Neural cell (in vitro differentiated cells): ENCODE data around the gene KREMEN1. TPM values are rescaled to one million over a fixed set of nuclear protein-coding genes. Genes with fewer than 3 reads are reported as not detected.

Experiments used
- H2AFZ ChIP-seq: fragments of 200-600, 300-800 bp; sonication (generic), shearing (Covaris generic); 2 replicates; pipeline ENCODE4 v1.6.0; 2014; ENCODE audit warnings: low read depth, mild to moderate bottlenecking, antibody characterized with exemption, low read length, moderate library complexity
- H3F3A ChIP-seq: fragments of 200-600 bp; shearing (Covaris generic); 2 replicates; pipeline ENCODE4 v1.6.1; 2016; ENCODE audit warnings: mild to moderate bottlenecking, moderate library complexity, mixed read lengths, antibody characterized with exemption, low read length; ENCODE audit not compliant: insufficient read depth, poor library complexity, severe bottlenecking
- H3K27ac ChIP-seq: fragments of 200-600, 300-800 bp; sonication (generic), shearing (Covaris generic); 2 replicates; pipeline ENCODE4 v1.5.1; 2014; ENCODE audit warnings: mild to moderate bottlenecking, low read length, moderate library complexity
- H3K27me3 ChIP-seq: fragments of 300-800, 200-600 bp; sonication (generic), shearing (Covaris generic); 2 replicates; pipeline ENCODE4 v1.6.0; 2014; ENCODE audit warnings: mild to moderate bottlenecking, low read depth, low read length, moderate library complexity; ENCODE audit not compliant: insufficient read depth
- H3K36me3 ChIP-seq: fragments of 300-800, 200-600 bp; sonication (generic), shearing (Covaris generic); 2 replicates; pipeline ENCODE4 v1.5.1; 2014; ENCODE audit warnings: mild to moderate bottlenecking, antibody characterized with exemption, low read length, moderate library complexity; ENCODE audit not compliant: insufficient read depth
- H3K4me2 ChIP-seq: fragments of 300-800, 200-600 bp; sonication (generic), shearing (Covaris generic); 2 replicates; pipeline ENCODE4 v1.6.0; 2014; ENCODE audit warnings: mild to moderate bottlenecking, low read length
- H3K4me3 ChIP-seq: fragments of 300-800, 200-600 bp; sonication (generic), shearing (Covaris generic); 2 replicates; pipeline ENCODE4 v1.5.1; 2014; ENCODE audit warnings: mild to moderate bottlenecking, low read length, moderate library complexity
- H3K79me2 ChIP-seq: fragments of 200-600 bp; shearing (Covaris generic); replicated peaks from 2 replicates; pipeline ENCODE4 v1.6.0; 2014; ENCODE audit warnings: mild to moderate bottlenecking, low read length, moderate library complexity; ENCODE audit not compliant: insufficient read depth
- H3K9ac ChIP-seq: fragments of 300-800, 200-600 bp; sonication (generic), shearing (Covaris generic); 2 replicates; pipeline ENCODE4 v1.6.1; 2016; ENCODE audit warnings: mild to moderate bottlenecking, low read length, mixed read lengths
- H3K9me2 ChIP-seq: fragments of 200-600 bp; shearing (Covaris generic); 2 replicates; pipeline ENCODE4 v1.6.1; 2016; ENCODE audit warnings: mild to moderate bottlenecking, low read length, mixed read lengths; ENCODE audit not compliant: insufficient read depth
- H3K9me3 ChIP-seq: fragments of 200-600, 300-800 bp; sonication (generic), shearing (Covaris generic); 2 replicates; pipeline ENCODE4 v1.6.1; 2016; ENCODE audit warnings: mild to moderate bottlenecking, mixed run types, low read length, moderate library complexity, mixed read lengths
- H4K20me1 ChIP-seq: fragments of 200-600 bp; shearing (Covaris generic); 2 replicates; pipeline ENCODE4 v1.6.1; 2016; ENCODE audit warnings: mild to moderate bottlenecking, mixed run types; ENCODE audit not compliant: insufficient read depth
- EP300 ChIP-seq: fragments of 450-650 bp; conservative IDR thresholded peaks from 2 replicates; pipeline ENCODE4 v1.6.1; 2014; ENCODE audit warnings: antibody characterized with exemption, mild to moderate bottlenecking, moderate library complexity; ENCODE audit not compliant: poor library complexity, severe bottlenecking
- EZH2 ChIP-seq: fragments of 200-600, 300-800 bp; shearing (Covaris generic), sonication (generic); IDR thresholded peaks from 2 replicates; pipeline ENCODE4 v1.6.1; 2014; ENCODE audit warnings: antibody characterized with exemption, low read length, borderline replicate concordance, mild to moderate bottlenecking; ENCODE audit not compliant: insufficient read depth, poor library complexity, severe bottlenecking
- MXI1 ChIP-seq: fragments of 450-650 bp; conservative IDR thresholded peaks from 2 replicates; pipeline ENCODE4 v1.6.1; 2014; ENCODE audit warnings: antibody characterized with exemption, mild to moderate bottlenecking; ENCODE audit not compliant: poor library complexity, severe bottlenecking
- POLR2AphosphoS5 ChIP-seq: IDR thresholded peaks from 2 replicates; pipeline ENCODE4 v1.6.1; 2012
- RAD21 ChIP-seq: fragments of 450-650 bp; conservative IDR thresholded peaks from 2 replicates; pipeline ENCODE4 v1.6.1; 2014; ENCODE audit warnings: antibody characterized with exemption, mild to moderate bottlenecking, moderate library complexity
- REST ChIP-seq: IDR thresholded peaks from 2 replicates; pipeline ENCODE4 v1.6.1; 2012; ENCODE audit warnings: borderline replicate concordance
- SMC3 ChIP-seq: fragments of 450-650 bp; conservative IDR thresholded peaks from 2 replicates; pipeline ENCODE4 v1.6.1; 2014; ENCODE audit warnings: antibody characterized with exemption, mild to moderate bottlenecking, moderate library complexity; ENCODE audit not compliant: poor library complexity
- TAF1 ChIP-seq: IDR thresholded peaks from 2 replicates; pipeline ENCODE4 v1.6.1; 2012; ENCODE audit warnings: low read depth
- polyA plus RNA-seq: library from polyadenylated mRNA; depleted of rRNA; stranded (reverse); fragments of >200 nt; gene quantifications from 2 replicates; pipeline ENCODE4 v1.2.3, GENCODE V29; 2014
- TF ChIP-seq, protein P1 (sequence below): fragments of 450-650 bp; IDR thresholded peaks from 2 replicates; pipeline ENCODE4 v1.5.1; 2014; ENCODE audit warnings: antibody characterized with exemption, mild to moderate bottlenecking, moderate library complexity; ENCODE audit not compliant: poor library complexity, severe bottlenecking

Gene KREMEN1
- polyA plus RNA-seq, 1 donor from 2014 or later, result 3.3 TPM

DNA sequence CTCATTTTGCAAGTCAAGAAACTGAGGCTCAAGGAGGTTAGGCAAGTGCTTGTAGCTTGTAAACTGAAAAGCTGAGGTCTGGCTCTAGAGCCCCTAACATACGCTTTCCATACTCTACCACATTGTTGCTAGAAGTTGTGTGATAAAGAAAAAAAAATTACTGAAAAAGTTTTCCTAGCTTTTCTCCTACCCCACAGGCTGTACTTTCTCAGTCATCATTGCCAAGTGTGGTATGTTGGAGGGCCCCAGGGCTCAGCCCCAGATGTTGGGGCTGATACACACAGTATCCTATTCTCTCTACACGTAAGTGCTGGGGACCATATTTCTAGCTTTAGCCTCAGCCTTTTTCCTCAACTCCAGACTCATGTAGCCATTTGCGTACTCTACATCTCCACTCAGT lies 16.0 kb downstream of the KREMEN1 start:
- Histone ChIP-seq H3K9me3 (no peaks in the 10 kb centered on the region), H3K9me2 (no peaks in the 10 kb centered on the region), H3K27ac (no peak overlapping the region), H3K4me2 (no peak overlapping the region), H3F3A (no peaks in the 10 kb centered on the region), H3K9ac (no peak overlapping the region), H4K20me1 (no peaks in the 10 kb centered on the region), H3K27me3 (no peaks in the 10 kb centered on the region), H3K4me3 (no peak overlapping the region), H3K79me2 (no peaks in the 10 kb centered on the region), H3K36me3 (no peaks in the 10 kb centered on the region), H2AFZ (no peak overlapping the region)
- no peak for TF ChIP-seq EP300
- TF ChIP-seq, protein P1, sequence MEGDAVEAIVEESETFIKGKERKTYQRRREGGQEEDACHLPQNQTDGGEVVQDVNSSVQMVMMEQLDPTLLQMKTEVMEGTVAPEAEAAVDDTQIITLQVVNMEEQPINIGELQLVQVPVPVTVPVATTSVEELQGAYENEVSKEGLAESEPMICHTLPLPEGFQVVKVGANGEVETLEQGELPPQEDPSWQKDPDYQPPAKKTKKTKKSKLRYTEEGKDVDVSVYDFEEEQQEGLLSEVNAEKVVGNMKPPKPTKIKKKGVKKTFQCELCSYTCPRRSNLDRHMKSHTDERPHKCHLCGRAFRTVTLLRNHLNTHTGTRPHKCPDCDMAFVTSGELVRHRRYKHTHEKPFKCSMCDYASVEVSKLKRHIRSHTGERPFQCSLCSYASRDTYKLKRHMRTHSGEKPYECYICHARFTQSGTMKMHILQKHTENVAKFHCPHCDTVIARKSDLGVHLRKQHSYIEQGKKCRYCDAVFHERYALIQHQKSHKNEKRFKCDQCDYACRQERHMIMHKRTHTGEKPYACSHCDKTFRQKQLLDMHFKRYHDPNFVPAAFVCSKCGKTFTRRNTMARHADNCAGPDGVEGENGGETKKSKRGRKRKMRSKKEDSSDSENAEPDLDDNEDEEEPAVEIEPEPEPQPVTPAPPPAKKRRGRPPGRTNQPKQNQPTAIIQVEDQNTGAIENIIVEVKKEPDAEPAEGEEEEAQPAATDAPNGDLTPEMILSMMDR, result no peak
- no peak for TF ChIP-seq POLR2AphosphoS5
- no peak for TF ChIP-seq REST
- no peak for TF ChIP-seq RAD21
- no peak for TF ChIP-seq MXI1
- TF ChIP-seq SMC3, result no peak
- no peak for TF ChIP-seq TAF1
- no peak for TF ChIP-seq EZH2

DNA sequence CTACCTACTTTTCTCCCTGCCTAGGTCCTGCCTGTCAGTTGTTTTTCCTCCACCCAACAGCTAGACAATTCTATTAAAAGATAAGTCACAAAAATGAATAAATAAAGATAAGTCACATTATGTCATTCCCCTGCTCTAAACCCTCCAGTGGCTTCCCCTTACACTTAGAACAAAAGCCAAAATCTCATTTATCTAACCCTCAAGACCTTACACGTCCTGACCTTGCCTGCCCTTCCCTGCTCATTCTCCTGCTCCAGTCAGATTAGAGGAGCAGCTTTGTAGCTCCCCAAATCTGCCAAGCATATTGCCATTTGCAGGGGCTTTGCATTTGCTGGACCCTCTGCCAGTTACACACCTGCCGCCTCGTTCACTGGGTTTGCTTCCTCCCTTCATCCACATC lies 16.7 kb downstream of the KREMEN1 start:
- Histone ChIP-seq H3K27me3 (no peaks in the 10 kb centered on the region), H4K20me1 (no peaks in the 10 kb centered on the region), H3K27ac (no peak overlapping the region), H2AFZ (no peak overlapping the region), H3K36me3 (no peaks in the 10 kb centered on the region), H3F3A (no peaks in the 10 kb centered on the region), H3K4me2 (no peak overlapping the region), H3K9me3 (no peaks in the 10 kb centered on the region), H3K79me2 (no peaks in the 10 kb centered on the region), H3K9me2 (no peaks in the 10 kb centered on the region), H3K9ac (no peak overlapping the region), H3K4me3 (no peak overlapping the region)
- TF ChIP-seq POLR2AphosphoS5 (no peak), TAF1 (no peak), REST (no peak), MXI1 (no peak), EZH2 (no peak), EP300 (no peak), SMC3 (no peak), RAD21 (no peak)
- TF ChIP-seq, protein P1, result no peak
